ENCODE data around the gene HAUS5. TPM values are rescaled to one million over a fixed set of nuclear protein-coding genes. Genes with fewer than 3 reads are reported as not detected.

HAUS5 gene
- total RNA-seq, 1 experiment from 2014 or later = 31.7 TPM

DNA sequence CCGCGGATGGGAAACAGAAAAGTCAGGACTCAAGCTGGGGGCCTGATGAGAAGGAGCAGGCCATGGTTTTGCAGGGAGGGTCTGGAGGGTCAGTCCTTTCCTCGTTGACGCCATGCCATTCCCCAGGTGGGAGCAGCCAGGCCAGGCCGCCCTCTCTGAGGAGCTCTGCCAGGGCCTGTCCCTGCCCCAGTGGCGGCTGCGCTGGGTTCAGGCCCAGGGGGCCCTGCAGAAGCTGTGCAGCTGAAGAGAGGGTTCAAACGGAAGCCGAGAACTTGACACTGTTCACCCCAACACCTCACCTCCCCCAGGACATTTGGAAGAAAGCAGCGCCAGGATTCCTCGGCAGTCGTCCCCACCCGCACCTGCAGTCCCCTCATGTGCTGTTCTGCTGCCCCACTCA, 10.2 kb downstream of the HAUS5 start:
- Histone ChIP-seq H4K20me1 (ENCODE audit: insufficient read depth) (no peaks in the 10 kb centered on the region), H3K9me2 (ENCODE audit: insufficient read depth) (no peaks in the 10 kb centered on the region), H3K4me2 (ENCODE audit: low read length) (no peak overlapping the region), H3K4me3 (replicated peaks in 1 of 2; ENCODE audit: low read depth in 1 of 2, low read length in 2 of 2) (no peak overlapping the region), H3K27ac (ENCODE audit: low read depth, low read length) (no peak overlapping the region), H3K36me3 (ENCODE audit: control insufficient read depth in 1 of 2, insufficient read depth in 2 of 2, low read length in 2 of 2) (no peaks in the 10 kb centered on the region; a peak in 2 of 4 replicates), H3K9ac (ENCODE audit: low read length) (no peak overlapping the region), H3K79me2 (ENCODE audit: insufficient read depth, low read length) (no peaks in the 10 kb centered on the region), H2AFZ (ENCODE audit: low read depth, low read length, poor library complexity, severe bottlenecking) (no peak overlapping the region), H3K4me1 (ENCODE audit: control insufficient read depth in 1 of 2, insufficient read depth in 2 of 2, low read length in 2 of 2) (peaks cover 2% of the 10 kb centered on the region in 2 experiments; a peak in 2 of 4 replicates), H3K27me3 (ENCODE audit: insufficient read depth, low read length) (no peaks in the 10 kb centered on the region), H3K9me3 (ENCODE audit: control insufficient read depth in 1 of 2, insufficient read depth in 1 of 2, low read depth in 1 of 2, low read length in 2 of 2) (no peaks in the 10 kb centered on the region)
- TF ChIP-seq EGR1 (IDR thresholded peaks at IDR 0.05; ENCODE audit: low read depth) (no peak), POLR2AphosphoS5 (IDR thresholded peaks at IDR 0.05; ENCODE audit: low read depth, low read length) (no peak), JUND (IDR thresholded peaks at IDR 0.05) (no peak), SRF (IDR thresholded peaks at IDR 0.05; ENCODE audit: low read depth) (no peak), POLR2A (IDR thresholded peaks at IDR 0.05; ENCODE audit: borderline replicate concordance, extremely low read depth, insufficient read depth, insufficient read length) (no peak), YY1 (IDR thresholded peaks at IDR 0.05; ENCODE audit: extremely low read depth, insufficient replicate concordance, low read depth, low read length) (no peak), ELF1 (IDR thresholded peaks at IDR 0.05; ENCODE audit: borderline replicate concordance, low read depth) (no peak), EZH2phosphoT487 (IDR thresholded peaks at IDR 0.05; ENCODE audit: borderline replicate concordance) (no peak), FOSL1 (IDR thresholded peaks at IDR 0.05; ENCODE audit: low read depth) (no peak), CEBPB (IDR thresholded peaks at IDR 0.05; ENCODE audit: low read depth) (no peak), SP1 (IDR thresholded peaks at IDR 0.05; ENCODE audit: low read depth) (no peak), CTCF (IDR thresholded peaks at IDR 0.05 in 2 of 3, conservative IDR thresholded peaks at IDR 0.05 in 1 of 3; ENCODE audit: borderline replicate concordance in 1 of 3, insufficient read depth in 1 of 3, low read depth in 2 of 3, low read length in 2 of 3) (no peak)
- TF ChIP-seq, protein P1, sequence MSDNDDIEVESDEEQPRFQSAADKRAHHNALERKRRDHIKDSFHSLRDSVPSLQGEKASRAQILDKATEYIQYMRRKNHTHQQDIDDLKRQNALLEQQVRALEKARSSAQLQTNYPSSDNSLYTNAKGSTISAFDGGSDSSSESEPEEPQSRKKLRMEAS (IDR thresholded peaks at IDR 0.05) = no peak
- ChIA-PET CTCF (no interaction called here), POLR2A (no interaction called here), RAD21 (ENCODE audit: low non-redundant PET in 1 of 2, low total read pairs in 2 of 2, uncharacterized antibody in 2 of 2, unreplicated experiment in 2 of 2) (no interaction called here)
- DNase-seq (ENCODE audit: low read depth, low spot score) (no peak), ATAC-seq (no peak)
- intact Hi-C loops (cut with micrococcal nuclease) = no loop called here
- BruUV-seq (replicated peaks) = no TSS peak
